C4-2B (cell line): ENCODE results near the gene FBXO21.

ENCODE experiments used
- H3K27ac ChIP-seq: fragments of 450-650 bp; 2 replicates; pipeline ENCODE4 v1.5.1; 2017
- CTCF ChIP-seq: fragments of 450-650 bp; conservative IDR thresholded peaks from 2 replicates; pipeline ENCODE4 v1.5.1; 2017; ENCODE audit warnings: mild to moderate bottlenecking
- ZFX ChIP-seq: fragments of 450-650 bp; IDR thresholded peaks from 2 replicates; pipeline ENCODE4 v1.6.1; 2017

Gene FBXO21

GRCh38 chr12:117102800-117103181 lies 87.5 kb downstream of the FBXO21 start:
- no peak overlapping the region for H3K27ac ChIP-seq
- no peak for TF ChIP-seq ZFX
- TF ChIP-seq CTCF, result no peak

- no peak overlapping the region for H3K27ac ChIP-seq
- TF ChIP-seq ZFX (no peak), CTCF (no peak)
These were observed 88.1 kb downstream of the FBXO21 start for GRCh38 chr12:117101953-117102799.

GRCh38 chr12:117100851-117101673 lies 89.2 kb downstream of the FBXO21 start:
- H3K27ac ChIP-seq, result no peak overlapping the region
- TF ChIP-seq CTCF (no peak), ZFX (no peak)

- no peak overlapping the region for H3K27ac ChIP-seq
- TF ChIP-seq ZFX (no peak), CTCF (no peak; the same call in 1 of the 2 replicates)
These were observed 90.0 kb downstream of the FBXO21 start for GRCh38 chr12:117100251-117100650.

- H3K27ac ChIP-seq, result no peak overlapping the region
- TF ChIP-seq CTCF (no peak), ZFX (no peak)
These were observed 91.7 kb downstream of the FBXO21 start for GRCh38 chr12:117098361-117099217.

- no peak overlapping the region for H3K27ac ChIP-seq
- no peak for TF ChIP-seq ZFX
- no peak for TF ChIP-seq CTCF
These were observed 92.3 kb downstream of the FBXO21 start for GRCh38 chr12:117098024-117098360.
